IPS DF 6.9 (cell line): ENCODE results near the gene CMIP.

Experiments
- DNase-seq: peaks from one replicate; pipeline ENCODE4 v3.0.0-alpha.2; 2013; ENCODE audit warnings: low read depth, low spot score
- H3K27ac ChIP-seq: one replicate; pipeline ENCODE4 v1.5.1; 2013; ENCODE audit warnings: low read length, control low read depth
- H3K27me3 ChIP-seq: 2 replicates; pipeline ENCODE4 v1.6.1; 2013; ENCODE audit warnings: mild to moderate bottlenecking, low read length; ENCODE audit not compliant: control insufficient read depth, insufficient read depth
- H3K36me3 ChIP-seq: 2 replicates; pipeline ENCODE4 v1.6.1; 2013; ENCODE audit warnings: low read length; ENCODE audit not compliant: control insufficient read depth, insufficient read depth
- H3K4me1 ChIP-seq: 2 replicates; pipeline ENCODE4 v1.6.1; 2013; ENCODE audit warnings: low read length; ENCODE audit not compliant: control insufficient read depth, insufficient read depth
- H3K4me3 ChIP-seq: 2 replicates; pipeline ENCODE4 v1.5.1; 2013; ENCODE audit warnings: mild to moderate bottlenecking, low read length
- H3K9me3 ChIP-seq: 2 replicates; pipeline ENCODE4 v1.6.1; 2013; ENCODE audit warnings: low read length, inconsistent platforms; ENCODE audit not compliant: control insufficient read depth, insufficient read depth
- WGBS: extraction: QIAGEN DNeasy Blood & Tissue Kit; methylation state at CpG from one replicate; pipeline ENCODE4 v1.1.7; 2013; ENCODE audit warnings: mixed read lengths, missing lambda C conversion rate; ENCODE audit not compliant: insufficient read length, insufficient coverage; 5-methylcytosine and 5-hydroxymethylcytosine counted together

Gene CMIP

GRCh38 chr16:81715358-81716196 lies 271.0 kb downstream of the CMIP start:
- Histone ChIP-seq H3K36me3 (no peaks in the 10 kb centered on the region), H3K27me3 (no peaks in the 10 kb centered on the region), H3K9me3 (no peaks in the 10 kb centered on the region), H3K4me3 (no peak overlapping the region), H3K4me1 (peaks cover 10% of the 10 kb centered on the region; the same call in 1 of the 2 replicates), H3K27ac (no peak overlapping the region)
- no CpG with 5 or more reads among the region's 11 CpGs for WGBS
- DNase-seq = no peak

GRCh38 chr16:81716478-81717225 lies 272.0 kb downstream of the CMIP start:
- peaks cover 9% of the 10 kb centered on the region; the same call in 1 of the 2 replicates for H3K4me1 ChIP-seq
- H3K9me3 ChIP-seq = no peaks in the 10 kb centered on the region
- H3K27ac ChIP-seq = no peak overlapping the region
- H3K4me3 ChIP-seq = no peak overlapping the region
- no CpG with 5 or more reads among the region's 10 CpGs for WGBS
- DNase-seq = no peak
- no peaks in the 10 kb centered on the region for H3K36me3 ChIP-seq
- no peaks in the 10 kb centered on the region for H3K27me3 ChIP-seq

GRCh38 chr16:81717662-81718189 lies 273.1 kb downstream of the CMIP start:
- Histone ChIP-seq H3K27me3 (no peaks in the 10 kb centered on the region), H3K4me3 (no peak overlapping the region), H3K9me3 (no peaks in the 10 kb centered on the region), H3K36me3 (no peaks in the 10 kb centered on the region), H3K4me1 (peaks cover 7% of the 10 kb centered on the region; the same call in 1 of the 2 replicates), H3K27ac (no peak overlapping the region)
- DNase-seq = no peak
- WGBS = no CpG with 5 or more reads among the region's 8 CpGs

GRCh38 chr16:81718637-81719036 lies 274.0 kb downstream of the CMIP start:
- no peaks in the 10 kb centered on the region for H3K36me3 ChIP-seq
- no peak for DNase-seq
- H3K27me3 ChIP-seq = no peaks in the 10 kb centered on the region
- H3K9me3 ChIP-seq = no peaks in the 10 kb centered on the region
- no peak overlapping the region for H3K4me3 ChIP-seq
- no CpG with 5 or more reads among the region's 5 CpGs for WGBS
- H3K4me1 ChIP-seq = peaks cover 4% of the 10 kb centered on the region; the same call in 1 of the 2 replicates
- H3K27ac ChIP-seq = no peak overlapping the region

- Histone ChIP-seq H3K4me1 (peaks cover 3% of the 10 kb centered on the region; the same call in 1 of the 2 replicates), H3K27ac (no peak overlapping the region), H3K4me3 (no peak overlapping the region), H3K9me3 (no peaks in the 10 kb centered on the region), H3K36me3 (no peaks in the 10 kb centered on the region), H3K27me3 (no peaks in the 10 kb centered on the region)
- no CpG with 5 or more reads among the region's 2 CpGs for WGBS
- no peak for DNase-seq
These were observed 275.4 kb downstream of the CMIP start for GRCh38 chr16:81719993-81720392.

- H3K4me3 ChIP-seq = no peak overlapping the region
- no peaks in the 10 kb centered on the region for H3K27me3 ChIP-seq
- no peaks in the 10 kb centered on the region for H3K9me3 ChIP-seq
- no peaks in the 10 kb centered on the region; the same call in 1 of the 2 replicates for H3K4me1 ChIP-seq
- no peak overlapping the region for H3K27ac ChIP-seq
- no CpG with 5 or more reads among the region's 10 CpGs for WGBS
- DNase-seq = no peak
- no peaks in the 10 kb centered on the region for H3K36me3 ChIP-seq
These were observed 276.6 kb downstream of the CMIP start for GRCh38 chr16:81720973-81721906.

GRCh38 chr16:81723098-81723723 lies 278.6 kb downstream of the CMIP start:
- Histone ChIP-seq H3K36me3 (no peaks in the 10 kb centered on the region), H3K27ac (no peak overlapping the region), H3K27me3 (no peaks in the 10 kb centered on the region), H3K4me1 (no peaks in the 10 kb centered on the region), H3K4me3 (no peak overlapping the region), H3K9me3 (no peaks in the 10 kb centered on the region)
- WGBS = no CpG with 5 or more reads among the region's 8 CpGs
- no peak for DNase-seq

GRCh38 chr16:81728435-81728834 lies 283.8 kb downstream of the CMIP start:
- Histone ChIP-seq H3K36me3 (no peaks in the 10 kb centered on the region), H3K27me3 (no peaks in the 10 kb centered on the region), H3K9me3 (no peaks in the 10 kb centered on the region), H3K27ac (no peak overlapping the region), H3K4me1 (peaks cover 3% of the 10 kb centered on the region; the same call in 1 of the 2 replicates), H3K4me3 (no peak overlapping the region)
- WGBS = no CpG with 5 or more reads among the region's 4 CpGs
- no peak for DNase-seq

- WGBS = no CpG with 5 or more reads among the region's 16 CpGs
- peaks cover 3% of the 10 kb centered on the region; the same call in 1 of the 2 replicates for H3K4me1 ChIP-seq
- H3K9me3 ChIP-seq = no peaks in the 10 kb centered on the region
- no peaks in the 10 kb centered on the region for H3K27me3 ChIP-seq
- no peaks in the 10 kb centered on the region for H3K36me3 ChIP-seq
- no peak overlapping the region; the same call in 1 of the 2 replicates for H3K4me3 ChIP-seq
- no peak for DNase-seq
- no peak overlapping the region for H3K27ac ChIP-seq
These were observed 284.8 kb downstream of the CMIP start for GRCh38 chr16:81729451-81729850.
